ENCODE measurements around the gene RAN.
A peak's percentile ranks its signal among the peaks of the same experiment; 100 is the strongest.
"Not testable (repeated sequence)": the region's sequence is repeated elsewhere in the genome, so short reads cannot be mapped to it uniquely, and the experiment has no call there.

RAN gene

DNA sequence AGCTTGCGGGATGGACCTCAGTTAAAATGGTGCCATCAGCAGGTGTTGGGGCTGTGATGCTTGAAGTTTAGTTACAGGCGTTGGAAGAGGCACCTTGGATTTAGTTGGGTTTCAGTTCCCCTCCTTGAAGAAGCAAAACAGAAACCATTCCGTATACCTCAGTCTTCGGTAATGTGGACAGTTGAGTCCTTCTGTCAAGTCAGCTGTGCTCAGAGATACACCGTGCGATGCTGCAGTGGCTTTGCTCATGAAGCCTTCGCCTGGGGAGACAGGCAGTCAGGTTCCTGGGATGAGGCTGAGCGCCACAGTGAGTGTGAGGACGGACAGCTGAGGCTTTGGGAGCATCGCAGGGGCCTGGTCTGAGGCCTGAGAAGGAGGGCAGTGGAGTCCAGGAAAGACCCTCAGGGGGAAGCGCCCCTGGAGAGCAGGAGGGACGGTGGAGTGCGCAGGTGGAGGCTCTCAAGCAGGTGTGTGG lies 7.4 kb downstream of the RAN start:
- DNase-seq: no peak

DNA sequence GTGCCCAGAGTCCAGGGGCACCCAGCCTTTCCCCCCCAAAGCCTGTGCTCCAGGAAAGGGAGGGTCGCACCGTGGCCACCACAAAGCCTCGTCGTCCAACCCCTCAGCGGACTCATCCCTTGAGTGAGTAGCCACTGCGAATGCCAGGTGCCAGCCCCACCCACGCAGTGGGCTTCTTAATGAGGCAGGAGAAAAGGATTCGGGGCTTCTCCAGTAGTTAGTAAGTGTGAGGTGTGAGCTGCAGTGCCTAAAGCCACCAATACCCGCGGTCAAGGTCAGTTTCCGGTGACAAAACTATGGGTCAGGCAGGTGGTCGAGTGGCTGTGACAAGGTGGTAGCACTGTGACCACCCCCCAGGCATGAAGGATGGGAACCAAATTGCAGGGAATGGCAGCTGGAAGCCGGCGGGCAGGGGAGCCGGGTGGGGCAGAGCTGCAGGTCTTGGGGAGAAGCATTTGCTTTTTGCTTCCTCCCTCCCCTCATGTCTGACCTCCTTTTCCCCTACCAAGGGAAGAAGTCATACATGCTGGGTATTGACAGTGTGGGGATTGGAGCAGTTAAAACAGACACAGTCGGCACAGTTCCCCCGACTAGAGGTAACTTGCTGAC lies 8.0 kb downstream of the RAN start:
- peak; percentile 7 for DNase-seq

DNA sequence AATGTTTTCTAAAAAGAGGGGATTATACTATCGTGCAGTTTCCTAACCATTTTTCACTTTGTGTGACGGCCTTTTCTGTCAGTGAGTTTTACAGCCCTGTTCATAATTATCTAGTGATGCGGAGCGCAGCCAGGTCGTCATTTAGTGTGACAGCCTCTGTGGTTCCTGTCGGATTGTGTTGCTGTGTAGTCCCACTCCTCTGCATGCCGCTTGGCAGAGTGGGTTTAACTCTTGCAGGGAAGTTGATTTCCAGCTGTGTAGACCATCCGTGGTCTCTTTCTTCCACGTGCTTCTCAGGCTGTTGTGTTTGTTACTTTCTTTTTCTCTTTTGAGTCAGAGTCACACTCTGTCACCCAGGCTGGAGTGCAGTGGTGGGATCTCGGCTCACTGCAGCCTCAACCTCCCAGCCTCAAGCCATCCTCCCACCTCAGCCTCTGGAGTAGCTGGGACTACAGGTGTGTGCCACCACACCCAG lies 8.6 kb downstream of the RAN start:
- no peak for DNase-seq

DNA sequence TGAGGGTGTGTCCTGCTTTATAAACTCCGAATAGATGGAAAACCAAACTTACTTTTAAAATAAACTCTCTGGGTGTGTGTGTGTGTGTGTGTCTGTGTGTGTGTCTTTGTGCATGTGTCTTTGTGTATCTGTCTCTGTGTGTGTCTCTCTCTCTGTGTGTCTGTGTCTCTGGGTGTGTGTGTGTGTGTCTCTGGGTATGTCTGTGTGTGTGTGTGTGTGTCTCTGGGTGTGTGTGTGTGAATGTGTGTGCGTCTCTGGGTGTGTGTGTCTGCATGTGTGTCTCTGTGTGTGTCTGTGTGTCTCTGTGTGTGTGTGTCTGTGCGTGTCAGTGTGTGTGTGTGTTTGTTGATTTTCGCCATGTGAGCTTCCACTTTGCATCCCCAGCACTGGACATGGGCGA lies 9.2 kb downstream of the RAN start:
- DNase-seq: no peak

DNA sequence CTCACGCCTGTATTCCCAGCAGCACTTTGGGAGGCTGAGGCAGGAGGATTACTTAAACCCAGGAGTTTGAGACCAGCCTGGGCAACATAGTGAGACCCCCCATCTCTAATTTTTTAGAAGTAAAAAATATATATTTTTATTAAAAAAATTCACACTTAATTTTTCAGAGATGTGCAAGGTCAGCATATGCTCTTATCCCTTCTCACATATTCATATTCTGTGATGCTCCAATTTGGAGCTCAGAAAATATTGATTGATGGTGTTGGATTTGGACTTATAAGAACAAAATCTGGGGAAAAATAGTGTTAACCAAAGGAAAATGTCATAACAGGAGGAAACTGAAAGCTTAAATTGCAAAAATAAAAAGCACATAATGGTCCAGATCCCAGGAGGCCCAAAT lies 9.7 kb downstream of the RAN start:
- DNase-seq: no peak

DNA sequence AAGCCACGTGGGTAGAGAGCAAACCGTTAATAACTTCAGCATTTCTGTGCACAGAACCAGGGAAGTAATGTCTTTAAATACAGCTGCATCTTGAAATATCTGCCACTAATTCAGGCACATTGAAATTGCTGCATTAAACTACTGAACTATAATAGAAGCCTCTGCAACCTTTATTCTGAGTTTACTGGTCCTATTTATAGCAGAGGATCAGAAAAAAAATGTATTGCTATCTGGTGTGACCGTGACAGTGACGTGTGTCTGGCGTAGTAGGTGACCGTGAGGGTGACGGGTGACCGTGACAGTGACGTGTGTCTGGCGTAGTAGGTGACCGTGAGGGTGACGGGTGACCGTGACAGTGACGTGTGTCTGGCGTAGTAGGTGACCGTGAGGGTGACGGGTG lies 15.3 kb downstream of the RAN start:
- DNase-seq: not testable (repeated sequence)

DNA sequence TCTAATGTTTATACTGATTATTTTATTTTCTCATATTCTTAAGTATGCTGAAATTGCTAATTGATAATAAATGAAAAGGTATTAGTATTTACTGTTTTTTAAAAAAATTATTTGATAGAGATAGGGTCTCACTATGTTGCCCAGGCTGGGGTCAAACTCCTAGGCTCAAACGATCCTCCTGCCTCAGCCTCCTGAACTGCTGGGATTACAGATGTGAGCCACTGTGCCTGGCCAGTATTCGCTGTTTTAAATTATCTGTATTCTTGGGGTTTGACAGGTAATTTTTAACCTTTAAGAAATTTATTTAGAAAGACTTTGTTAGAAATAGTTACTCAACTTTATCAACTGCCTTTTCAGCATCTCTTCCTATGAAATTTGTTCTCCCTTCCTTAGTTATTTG lies 32.2 kb downstream of the RAN start:
- DNase-seq: no peak

DNA sequence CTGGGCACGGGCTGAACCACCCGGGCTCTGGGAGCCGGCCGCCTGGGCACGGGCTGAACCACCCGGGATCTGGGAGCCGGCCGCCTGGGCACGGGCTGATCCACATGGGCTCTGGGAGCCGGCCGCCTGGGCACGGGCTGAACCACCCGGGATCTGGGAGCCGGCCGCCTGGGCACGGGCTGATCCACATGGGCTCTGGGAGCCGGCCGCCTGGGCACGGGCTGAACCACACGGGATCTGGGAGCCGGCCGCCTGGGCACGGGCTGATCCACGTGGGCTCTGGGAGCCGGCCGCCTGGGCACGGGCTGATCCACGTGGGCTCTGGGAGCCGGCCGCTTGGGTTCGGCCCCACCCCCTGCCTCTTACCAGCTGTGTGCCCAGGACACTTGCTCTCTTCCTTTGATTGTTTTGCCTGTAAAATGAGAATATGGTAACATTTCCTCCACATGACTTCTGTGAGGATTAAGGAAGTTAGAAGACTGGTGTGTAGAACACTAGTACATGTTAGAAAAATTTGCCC lies 33.1 kb downstream of the RAN start:
- DNase-seq: not testable (repeated sequence)

DNA sequence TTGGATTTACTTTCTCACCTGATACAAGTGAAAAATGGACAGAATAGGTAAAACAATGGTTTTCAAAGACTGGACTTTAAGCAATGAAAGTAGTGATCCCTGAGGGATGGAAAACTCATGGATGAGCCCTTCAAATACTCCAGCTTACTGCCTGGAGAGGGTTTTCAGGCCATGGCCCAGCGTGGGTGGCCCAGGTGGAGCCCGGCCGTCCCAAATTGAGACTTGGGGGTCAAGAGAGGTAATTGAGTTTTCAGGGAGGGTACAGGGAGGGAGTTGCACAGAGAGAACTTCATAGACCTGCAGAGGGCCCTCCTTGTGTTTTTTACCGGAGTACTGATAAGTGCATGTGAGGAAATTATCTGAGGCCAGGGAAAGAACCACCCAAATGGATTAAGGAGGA lies 37.2 kb downstream of the RAN start:
- no peak for DNase-seq

DNA sequence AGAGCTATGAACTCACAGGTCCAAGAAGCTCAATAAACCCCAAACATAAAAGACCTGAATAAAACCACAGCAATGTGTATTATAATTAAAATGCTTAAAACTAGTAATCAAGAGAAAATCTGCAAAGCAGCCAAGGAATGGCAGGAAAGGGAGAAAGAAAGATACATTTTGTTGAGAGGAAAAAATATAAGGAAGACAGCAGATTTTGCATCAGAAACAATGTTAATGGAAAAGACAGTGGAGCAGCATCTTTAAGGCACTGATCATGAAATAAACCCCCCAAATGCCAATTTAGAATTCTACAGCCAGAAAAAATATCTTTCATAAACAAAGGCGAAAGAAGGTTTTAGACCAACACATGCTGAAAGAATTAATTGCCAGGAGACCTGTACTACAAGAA lies 39.3 kb downstream of the RAN start:
- DNase-seq: no peak

DNA sequence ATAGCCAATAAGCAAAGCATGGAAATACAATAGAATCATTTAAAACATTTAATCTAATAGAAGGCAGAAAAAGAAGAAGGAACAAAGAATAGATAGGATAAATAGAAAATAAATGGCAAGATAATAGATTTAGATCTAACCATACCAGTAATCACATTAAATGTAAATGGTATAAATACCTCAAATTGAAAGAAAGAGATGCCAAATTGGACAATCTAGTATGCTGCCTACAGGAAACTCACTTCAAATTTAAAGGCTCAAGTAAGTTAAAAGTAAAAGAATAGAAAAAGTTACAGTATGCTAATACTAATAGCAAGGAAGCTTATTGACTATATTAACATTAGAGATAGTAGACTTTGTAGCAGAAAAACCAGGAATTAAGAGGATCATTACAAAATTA lies 40.1 kb downstream of the RAN start:
- no peak for DNase-seq

DNA sequence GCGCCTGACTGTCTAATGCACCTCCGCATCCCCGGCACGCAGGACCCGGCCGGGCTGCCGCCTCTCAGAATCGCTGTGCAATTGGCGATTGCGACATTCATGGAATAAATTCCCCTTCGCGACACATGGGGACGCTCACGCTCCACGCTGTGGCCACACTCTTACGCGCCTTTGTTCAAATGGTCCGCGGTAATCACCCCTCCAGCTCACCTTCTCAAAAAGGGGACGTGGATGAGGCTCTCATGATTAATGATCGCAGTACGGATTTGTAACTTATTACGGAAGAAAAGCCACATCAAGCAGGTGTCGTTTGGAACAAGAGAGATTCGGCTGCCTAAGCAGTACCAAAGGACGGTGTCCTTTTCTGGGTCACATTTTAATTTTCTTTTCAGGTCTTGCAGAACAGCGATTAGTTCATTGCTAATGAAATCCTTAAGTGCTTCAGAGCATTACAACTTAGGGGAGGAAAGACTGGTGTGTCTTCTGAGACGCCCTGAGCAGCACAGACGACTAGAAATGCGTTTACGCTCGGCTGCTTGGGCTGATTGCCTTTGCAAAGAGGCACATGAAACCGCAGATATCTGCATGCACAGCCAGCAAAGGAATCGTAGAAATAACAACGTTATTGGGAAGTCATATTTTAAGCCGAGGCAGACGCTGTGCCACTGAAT lies 44.5 kb downstream of the RAN start:
- peak; percentile 29 for DNase-seq

DNA sequence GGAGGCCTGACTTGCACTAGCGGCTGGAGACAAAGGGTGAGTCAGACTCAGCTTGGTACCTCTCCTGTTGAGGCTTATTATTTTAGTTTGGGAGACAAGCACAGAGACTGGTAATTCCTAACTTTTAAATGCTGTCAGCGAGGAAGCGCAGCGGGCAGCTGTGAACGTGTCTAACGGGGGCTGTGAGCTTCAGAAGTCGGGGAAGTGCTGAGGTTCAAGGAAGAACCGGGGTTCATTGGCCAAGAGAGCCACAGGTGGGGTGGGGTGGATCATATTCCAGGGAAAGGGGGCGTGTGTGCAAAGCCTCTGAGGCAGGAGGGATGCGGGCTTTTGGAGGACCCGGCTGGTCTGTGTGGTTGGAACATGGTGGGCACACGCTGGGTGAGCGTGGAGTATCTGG lies 45.7 kb downstream of the RAN start:
- no peak for DNase-seq

DNA sequence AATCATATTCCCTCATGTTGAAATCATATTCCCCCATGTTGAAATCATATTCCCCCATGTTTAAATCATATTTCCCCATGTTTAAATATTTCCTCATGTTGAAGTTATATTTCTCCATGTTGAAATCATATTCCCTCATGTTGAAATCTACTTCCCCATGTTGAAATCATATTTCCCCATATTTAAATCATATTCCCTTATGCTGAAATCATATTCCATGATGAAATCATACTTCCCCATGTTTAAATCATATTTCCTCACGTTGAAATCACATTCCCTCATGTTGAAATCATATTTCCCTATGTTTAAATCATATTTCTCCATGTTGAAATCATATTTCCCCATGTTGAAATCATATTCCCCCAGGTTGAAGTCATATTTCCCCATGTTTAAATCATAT lies 47.2 kb downstream of the RAN start:
- DNase-seq: no peak

DNA sequence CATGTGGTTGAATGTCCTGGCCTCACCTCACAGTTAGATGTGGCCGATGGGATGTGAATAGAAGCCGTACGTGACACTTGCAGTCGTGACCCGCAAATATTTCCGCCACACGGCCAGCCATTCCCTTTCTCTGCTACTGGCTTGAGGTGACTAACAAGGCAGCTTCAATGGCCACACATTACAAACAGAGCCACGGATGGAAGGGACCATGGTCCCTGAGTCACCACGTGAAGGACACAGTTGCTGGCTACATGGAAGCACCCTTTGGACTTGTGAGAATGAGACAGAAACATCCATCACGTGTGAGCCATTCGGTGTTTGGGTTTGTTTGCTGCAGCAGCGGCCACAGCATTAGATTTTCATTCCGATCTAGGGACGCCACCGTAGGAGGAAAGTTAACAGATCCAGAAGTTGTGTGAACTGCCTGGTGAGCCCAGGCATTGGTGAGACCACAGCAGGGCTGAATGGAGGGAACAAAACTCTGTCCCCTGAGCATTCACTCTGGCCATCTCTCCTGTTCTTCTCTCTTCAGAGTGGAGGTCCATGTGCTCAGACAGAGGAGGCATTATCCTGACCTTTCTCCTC lies 48.3 kb downstream of the RAN start:
- DNase-seq: no peak

DNA sequence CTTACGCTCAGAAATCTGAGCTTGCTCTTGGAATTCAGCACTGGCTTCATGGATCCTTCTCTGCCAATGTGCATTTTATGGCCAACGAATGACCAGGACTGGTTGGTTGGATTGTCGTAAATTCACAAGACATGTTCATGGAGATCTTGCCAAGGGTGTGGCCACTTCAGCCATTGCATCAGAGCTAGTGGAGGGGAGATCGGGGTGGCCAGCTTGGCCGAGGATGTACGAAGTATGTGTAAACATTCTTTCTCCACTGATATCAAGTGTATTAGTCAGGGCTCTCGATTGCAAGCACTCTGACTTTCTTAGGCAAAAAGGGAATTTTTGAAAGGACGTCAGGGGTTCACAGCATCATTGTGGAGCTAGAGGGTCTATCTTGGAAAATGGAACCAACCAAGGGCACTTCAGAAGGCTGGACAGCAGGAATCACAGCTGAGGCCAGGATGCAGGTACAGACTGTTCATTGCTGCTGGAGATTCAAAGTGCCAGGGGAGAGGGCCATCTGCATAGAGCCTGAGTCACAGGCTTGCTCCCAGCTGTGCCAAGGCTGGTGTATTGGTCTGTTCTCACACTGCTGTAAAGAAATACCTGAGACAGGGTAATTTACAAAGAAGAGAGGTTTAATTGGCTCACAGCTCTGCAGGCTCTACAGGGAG lies 49.0 kb downstream of the RAN start:
- DNase-seq: no peak

DNA sequence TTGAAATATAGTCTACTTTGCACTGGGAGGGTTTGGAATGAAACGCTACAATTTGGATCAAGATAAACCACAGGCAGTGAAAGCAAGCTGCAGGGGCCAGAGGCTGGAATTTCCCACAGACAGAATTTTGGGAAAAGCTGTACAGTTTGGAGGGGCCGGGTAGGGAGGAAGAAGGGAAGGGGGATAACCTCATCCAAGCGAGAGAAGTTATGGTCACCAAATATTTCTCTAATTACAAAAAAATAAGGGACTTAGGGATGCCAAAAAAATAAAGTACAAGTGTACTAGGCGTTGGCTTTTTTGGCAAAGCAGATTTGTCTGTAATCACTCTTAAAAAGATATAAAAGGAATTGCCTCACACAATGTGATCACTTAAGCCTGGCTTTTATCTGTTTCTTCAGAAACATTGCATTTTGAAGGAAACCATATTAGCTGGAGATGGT lies 50.7 kb downstream of the RAN start:
- no peak for DNase-seq

DNA sequence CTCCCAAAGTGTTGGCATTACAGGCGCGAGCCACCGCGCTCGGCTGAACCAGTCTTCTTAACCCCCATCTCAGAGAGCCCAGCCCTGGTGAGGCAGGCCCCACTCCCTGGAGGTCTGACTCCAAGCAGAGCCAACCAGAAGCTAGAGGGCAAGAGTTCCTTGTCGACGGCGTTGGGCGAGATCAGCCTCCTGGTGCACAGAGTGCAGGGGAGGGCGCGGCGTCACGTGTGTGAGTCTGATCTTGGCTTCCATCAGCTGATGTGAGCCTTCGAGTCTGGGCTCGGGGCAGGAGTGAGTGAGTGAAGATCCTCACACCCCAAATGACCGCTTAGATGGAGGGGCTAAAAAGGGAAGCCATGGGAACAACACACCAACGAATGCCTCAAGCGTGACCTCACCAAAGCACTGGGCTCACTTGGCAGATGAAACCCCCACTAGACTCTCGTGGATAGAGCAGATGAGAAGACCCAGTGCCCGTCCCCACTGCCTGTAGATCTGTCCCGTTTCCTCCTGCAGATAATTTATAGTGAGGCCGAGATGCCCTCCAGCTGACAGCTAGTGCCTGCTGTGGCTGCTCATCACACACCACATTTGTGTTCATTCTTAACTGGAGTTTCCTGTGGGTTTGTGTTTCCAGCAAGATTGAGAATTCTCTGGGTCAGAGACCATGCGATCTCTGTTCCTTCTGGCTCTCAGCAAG lies 53.2 kb downstream of the RAN start:
- DNase-seq: no peak

DNA sequence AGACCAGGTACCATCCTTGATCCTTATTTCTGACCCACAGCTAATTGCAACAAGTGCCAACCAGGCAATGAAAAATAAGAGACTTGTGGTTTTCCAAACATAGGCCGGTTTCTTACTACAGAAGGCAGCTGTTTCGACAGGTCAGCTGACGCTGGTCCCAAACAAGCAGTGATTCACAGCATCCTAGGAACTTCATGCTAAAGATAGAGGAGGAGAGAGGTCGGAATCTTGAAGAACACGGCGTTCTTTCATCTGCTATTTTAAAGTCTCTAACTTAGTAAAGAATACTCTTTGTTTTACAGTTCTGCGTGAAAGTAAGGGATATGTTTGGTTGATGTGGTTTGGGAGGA lies 53.8 kb downstream of the RAN start:
- no peak for DNase-seq
